GM19468 (cell line): ENCODE data around the gene WDR31.
"Not testable (repeated sequence)": the region's sequence is repeated elsewhere in the genome, so short reads cannot be mapped to it uniquely, and the experiment has no call there.

ENCODE experiments used
- ATAC-seq: cut with Tn5 transposase; IDR thresholded peaks from one replicate; pipeline ENCODE4 v1.9.1; 2021; ENCODE audit warnings: mild to moderate bottlenecking, moderate library complexity, moderate number of reproducible peaks; ENCODE audit not compliant: unreplicated experiment; ENCODE audit errors: extremely low read depth

WDR31 gene

DNA sequence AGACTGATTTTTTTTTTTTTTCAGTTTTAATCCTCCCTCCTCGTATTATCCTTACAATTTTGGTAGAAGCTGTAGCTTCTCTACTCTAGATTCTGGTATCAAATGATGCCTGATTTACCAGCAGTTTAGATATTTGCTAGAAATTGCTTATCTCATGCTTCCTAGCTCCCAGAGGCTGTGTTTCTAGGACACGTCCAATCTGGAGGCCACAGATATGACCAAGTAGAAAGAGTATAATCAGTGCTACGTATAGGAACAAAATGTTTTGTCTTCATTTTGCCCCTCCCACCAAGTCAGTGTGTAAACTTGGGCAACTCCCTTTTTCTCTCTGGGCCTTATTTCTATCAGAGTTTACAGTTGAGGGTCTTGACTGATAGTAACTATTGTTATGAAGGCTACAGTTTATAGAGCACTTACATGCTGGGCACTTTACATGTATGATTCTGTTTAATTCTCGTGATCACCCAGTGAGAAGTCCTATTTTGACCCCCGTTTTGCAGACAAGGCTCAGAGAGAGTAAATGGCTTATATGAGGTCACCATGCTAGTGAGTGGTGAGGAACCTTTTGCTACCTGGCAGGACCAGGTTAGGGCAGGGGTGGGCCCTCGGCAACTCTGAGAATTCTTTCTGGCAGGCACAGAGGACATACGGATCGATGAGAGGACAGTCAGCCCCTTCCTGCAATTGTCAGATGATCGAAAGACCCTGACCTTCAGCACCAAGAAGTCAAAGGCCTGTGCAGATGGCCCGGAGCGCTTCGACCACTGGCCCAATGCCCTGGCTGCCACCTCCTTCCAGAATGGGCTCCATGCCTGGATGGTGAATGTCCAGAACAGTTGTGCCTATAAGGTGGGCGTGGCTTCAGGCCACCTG lies 29.1 kb upstream of the WDR31 start:
- ATAC-seq = no peak

- no peak for ATAC-seq
These were observed 28.4 kb upstream of the WDR31 start for GRCh38 chr9:113368348-113368981.

DNA sequence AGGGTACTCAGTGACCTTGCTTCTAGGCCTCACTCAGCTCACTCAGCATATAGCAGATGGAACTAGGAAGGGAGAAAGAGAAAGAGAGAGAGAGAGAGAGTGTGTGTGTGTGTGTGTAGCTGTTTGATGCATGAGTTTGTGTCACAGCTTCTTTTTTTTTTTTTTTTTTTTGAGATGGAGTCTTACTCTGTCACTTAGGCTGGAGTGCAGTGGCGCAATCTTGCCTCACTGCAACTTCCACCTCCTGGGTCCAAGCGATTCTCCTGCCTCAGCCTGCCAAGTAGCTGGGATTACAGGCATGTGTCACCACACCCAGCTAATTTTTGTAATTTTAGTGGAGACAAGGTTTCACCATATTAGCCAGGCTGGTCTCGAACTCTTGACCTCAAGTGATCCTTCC lies 25.6 kb upstream of the WDR31 start:
- not testable (repeated sequence) for ATAC-seq

- ATAC-seq = no peak
These were observed 24.9 kb upstream of the WDR31 start for GRCh38 chr9:113364951-113365350.

DNA sequence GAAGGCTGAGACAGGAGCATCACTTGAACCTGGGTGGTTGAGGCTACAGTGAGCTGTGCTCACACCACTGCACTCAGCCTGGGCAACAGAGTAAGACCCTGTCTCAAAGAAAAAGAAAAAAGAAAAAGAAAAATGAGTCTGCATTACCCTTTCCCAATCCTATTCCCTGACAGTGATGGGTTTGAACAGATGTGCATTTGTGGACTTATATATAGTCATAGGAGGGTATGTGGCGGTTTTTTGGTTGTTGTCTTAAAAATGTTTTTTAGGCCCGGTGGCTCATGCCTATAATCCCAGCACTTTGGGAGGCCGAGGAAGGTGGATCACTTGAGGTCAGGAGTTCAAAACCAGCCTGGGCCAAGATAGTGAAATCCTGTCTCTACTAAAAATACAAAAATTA lies 23.3 kb upstream of the WDR31 start:
- ATAC-seq = no peak

DNA sequence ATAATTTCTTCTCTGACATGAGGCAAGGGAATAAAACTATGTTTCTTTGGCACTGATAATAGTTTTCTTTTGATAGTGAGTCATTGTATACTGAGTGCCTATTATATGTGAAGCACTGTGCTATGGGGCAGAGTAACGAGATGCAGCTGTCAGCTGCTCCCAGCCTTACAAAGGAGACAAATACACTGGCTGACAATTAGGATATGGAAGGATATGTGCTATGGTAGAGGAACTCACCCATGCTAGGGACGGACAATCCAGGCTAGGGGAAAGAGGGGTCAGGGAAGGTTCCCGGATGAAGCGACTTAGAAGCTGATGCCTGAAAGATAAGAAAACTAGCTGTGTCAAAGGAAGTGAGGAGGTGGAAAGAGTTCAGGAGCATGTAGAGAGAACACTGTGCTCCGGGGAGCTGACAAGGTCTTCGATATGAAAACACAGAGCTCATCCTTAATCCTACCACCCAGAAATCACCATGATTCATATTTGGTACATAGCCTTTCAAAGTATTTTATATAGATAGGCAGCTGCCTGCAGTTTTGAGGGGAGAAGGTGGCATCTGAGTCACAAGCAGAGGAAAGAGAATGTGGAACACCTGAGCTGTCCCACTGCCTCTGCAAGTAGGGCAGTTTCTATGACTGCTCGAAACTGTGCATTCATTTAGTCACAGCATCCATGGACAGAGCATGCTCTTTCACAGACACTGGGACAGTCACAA lies 21.4 kb upstream of the WDR31 start:
- ATAC-seq = no peak

DNA sequence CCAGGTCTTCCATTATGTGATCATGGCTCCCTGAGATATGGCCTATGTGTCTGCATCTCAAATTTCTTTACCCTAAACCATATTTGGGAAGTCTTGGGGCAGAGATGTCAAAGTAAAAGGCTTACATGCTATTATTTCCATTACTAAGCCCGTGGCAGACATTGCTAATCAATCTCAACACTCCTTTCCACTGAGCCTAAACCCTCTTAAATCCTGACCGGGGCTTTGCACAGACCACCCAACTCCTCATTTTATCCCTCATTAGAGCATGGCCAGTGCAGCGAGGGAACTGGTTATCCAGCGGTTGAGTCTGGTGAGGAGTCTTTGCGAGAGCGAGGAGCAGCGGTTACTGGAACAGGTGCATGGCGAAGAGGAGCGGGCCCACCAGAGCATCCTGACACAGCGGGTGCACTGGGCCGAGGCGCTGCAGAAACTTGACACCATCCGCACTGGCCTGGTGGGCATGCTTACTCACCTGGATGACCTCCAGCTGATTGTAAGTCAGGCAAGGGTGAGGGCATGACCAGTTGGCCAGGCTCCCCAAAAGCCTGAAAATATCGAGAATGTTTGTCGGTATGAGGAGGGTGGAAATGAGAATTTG lies 20.3 kb upstream of the WDR31 start:
- no peak for ATAC-seq

DNA sequence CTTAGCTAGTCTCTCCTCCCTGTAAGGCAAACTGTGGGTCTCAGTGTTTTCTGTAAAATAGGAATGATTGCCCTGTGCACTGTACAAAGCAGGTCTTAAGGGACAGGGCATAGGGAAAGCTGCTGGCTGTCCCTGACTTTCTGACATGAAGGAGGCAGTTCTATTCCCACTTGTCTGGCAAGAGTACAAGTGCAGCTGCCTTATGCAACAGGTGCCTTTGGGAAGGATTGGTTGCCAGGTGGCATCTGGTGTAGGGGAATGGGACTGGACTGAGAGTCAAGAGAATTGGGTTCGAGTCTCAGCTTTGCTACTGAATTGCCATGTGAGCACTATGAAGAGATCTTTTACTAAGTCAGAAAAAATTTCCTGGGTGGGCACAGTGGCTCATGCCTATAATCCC lies 19.3 kb upstream of the WDR31 start:
- ATAC-seq = no peak

DNA sequence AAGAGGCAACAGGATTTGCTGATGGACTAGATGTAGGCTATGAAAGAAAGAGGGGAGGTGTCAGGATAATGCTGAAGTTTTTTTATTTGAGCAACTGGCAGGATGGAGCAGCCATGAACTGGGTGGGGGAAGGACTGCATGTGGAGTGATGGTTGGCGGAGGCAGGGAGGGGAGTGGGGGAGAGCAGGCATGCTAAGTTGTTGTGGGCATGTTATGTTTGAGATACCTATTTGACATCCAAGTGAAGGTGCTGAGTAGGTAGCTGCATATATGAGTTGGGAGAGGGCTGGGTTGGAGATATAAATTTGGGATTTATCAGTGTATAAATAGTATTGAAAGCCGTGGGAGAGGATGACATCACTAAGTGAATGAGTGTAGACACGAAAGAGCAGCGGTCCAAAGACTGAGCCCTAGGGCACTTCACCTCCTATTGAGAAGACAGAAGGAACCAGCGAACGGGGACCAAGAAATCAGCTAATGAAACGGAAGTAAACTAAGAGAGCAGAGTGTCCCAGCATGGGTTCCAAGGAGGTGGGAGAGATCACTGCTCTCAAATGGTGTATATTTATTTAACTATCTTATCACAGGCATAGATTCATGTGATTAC lies 16.7 kb upstream of the WDR31 start:
- no peak for ATAC-seq

- ATAC-seq = no peak
These were observed 15.0 kb upstream of the WDR31 start for GRCh38 chr9:113355040-113355596.

DNA sequence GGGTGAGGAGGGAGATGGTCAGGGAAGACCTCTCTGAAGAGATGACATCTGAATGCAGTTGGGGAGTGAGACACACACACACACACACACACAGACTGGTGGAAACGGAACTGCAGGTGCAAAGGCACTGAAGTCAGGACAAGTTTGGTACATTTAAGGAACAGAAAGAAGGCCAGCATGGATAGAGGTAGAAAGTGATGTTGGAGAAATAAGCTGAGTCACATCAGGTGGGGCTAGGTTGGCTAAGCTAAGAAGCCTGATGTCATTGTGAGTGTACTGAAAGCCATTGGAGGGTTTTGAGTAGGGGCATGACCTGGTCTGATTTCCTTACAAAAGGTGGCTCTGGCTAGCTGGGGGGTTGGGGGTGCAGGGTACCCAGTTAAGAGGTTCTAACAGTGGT lies 12.3 kb upstream of the WDR31 start:
- ATAC-seq = no peak

- no peak for ATAC-seq
These were observed 11.9 kb upstream of the WDR31 start for GRCh38 chr9:113352006-113352405.

DNA sequence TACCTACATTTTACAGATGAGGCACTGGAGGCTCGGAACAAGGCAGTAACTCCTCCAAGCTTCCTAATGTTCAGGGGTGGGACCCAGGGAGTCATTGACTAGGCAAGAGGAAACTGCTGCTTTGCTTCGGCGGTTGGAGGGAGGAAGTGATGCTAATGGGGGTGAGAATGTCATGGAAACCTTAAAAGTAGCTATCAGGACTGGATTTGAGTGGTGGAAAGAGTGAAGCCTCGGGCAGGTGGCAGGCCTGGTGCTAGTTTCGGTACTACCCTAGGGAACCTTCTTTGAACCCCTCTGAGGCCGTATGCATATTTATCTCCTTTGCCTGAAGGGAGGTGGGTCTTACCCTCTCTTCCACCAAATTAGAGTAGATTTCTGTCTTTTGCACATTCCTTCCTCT lies 10.9 kb upstream of the WDR31 start:
- no peak for ATAC-seq

DNA sequence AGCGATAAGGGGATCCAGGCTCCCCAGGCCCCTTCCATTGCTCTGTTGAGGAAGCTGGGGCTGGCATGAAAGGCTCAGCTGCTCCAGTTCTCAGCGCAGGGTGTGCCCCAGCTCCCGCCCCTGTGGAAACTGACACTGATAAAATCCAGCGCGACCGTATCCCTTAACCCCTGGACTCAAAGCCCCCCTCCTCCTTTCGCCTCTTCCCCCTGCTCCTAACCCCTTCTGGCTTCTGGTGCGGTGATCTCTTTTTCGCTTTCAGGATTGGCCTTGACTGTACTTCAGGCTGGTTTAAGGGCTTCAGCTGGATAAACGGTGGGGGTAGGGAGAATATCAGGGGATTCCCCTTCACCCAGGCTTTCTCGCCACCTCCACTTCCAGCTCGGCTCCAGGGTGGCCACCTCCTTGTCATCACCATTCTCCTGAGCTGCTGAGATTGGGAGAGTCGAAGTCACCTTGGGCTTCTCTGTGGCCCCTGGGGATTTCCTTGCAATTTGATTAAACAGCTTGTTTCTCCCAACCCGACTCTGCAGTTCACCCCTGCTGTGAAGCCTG lies 10.1 kb upstream of the WDR31 start:
- ATAC-seq = no peak

DNA sequence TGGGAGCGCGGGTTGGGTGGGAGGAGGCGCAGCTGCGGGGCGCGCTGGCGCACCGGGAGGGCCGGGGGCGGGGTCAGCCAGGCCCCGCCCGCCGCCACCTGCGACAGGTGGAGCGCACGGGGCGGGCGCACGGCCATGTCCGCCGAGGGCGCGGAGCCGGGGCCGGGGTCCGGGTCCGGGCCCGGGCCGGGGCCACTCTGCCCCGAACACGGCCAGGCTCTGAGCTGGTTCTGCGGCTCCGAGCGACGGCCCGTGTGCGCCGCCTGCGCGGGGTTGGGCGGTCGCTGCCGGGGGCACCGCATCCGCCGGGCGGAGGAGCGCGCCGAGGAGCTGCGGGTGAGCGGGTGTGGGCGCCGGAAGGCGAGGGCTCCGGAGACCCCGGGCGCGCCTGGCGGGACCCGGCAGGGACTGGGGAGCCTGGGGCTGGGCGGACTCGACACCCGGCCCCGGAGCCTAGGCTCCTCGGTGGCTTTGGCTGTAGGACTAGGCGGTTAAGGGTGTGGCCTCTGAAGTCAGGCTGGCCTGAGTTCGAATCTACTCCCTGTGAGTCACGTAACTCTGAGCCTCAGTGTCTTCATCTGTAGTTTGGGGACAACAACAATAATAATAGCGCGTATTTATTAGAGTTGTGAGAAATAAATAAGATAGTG lies 9.5 kb upstream of the WDR31 start, which contains the start of gene BSPRY:
Gene BSPRY (plus strand): TSS at position 97 of the 650 bp plus-strand sequence. CDS start 39 bp downstream, at position 136.
- no peak for ATAC-seq

DNA sequence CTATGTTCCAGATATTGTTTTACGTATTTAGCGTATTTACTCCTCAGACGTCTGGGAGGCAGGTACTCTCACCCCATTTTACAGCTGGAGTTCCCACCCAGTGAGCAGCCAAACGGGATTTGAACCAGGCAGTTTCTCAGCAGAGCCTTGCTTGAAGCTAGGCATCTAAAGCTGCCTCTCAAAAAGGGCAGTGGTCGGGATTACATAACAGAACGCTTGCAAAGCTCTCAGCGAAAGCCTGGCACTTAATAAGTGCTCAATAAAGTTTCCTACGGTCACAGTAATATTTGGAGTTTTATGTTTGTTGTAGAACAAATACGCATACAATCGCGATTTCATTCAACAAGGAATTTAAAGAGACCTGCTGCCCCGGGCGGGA lies 9.0 kb upstream of the WDR31 start:
- ATAC-seq = no peak

- ATAC-seq = no peak
These were observed 8.4 kb upstream of the WDR31 start for GRCh38 chr9:113348437-113348836.

- no peak for ATAC-seq
These were observed 5.6 kb upstream of the WDR31 start for GRCh38 chr9:113345671-113346070.

GRCh38 chr9:113345190-113345589 lies 5.1 kb upstream of the WDR31 start:
- ATAC-seq = no peak
